Caco-2 (cell line): ENCODE results near the gene FHAD1. TPM values are rescaled to one million over a fixed set of nuclear protein-coding genes. Genes with fewer than 3 reads are reported as not detected.

Experiments
- BruUV-seq: library from RNA; stranded (reverse); fragments of 400-500 nt; replicated peaks from 2 replicates; lab custom pipeline; 2021; lab: Mats Ljungman, UMichigan
- CTCF ChIA-PET: fragments of 300-600 bp; sonication (Branson Sonifier 250); formaldehyde crosslinking; loops from one replicate; lab custom pipeline; 2022; ENCODE audit warnings: antibody characterized with exemption; lab: Charles Lee
- POLR2A ChIA-PET: fragments of 300-600 bp; sonication (Branson Sonifier 250); formaldehyde crosslinking; loops from one replicate; lab custom pipeline; 2022; ENCODE audit warnings: antibody characterized with exemption; lab: Charles Lee
- DNase-seq, 2 experiments: peaks; one replicate each; pipeline versions ENCODE4 v3.0.0 to v3.0.0-alpha.2; 2020 to 2022
- H3K27me3 ChIP-seq: replicated peaks from 2 replicates; pipeline ENCODE4 v1.6.0; 2011; ENCODE audit warnings: low read length; ENCODE audit not compliant: control insufficient read depth, insufficient read depth
- H3K36me3 ChIP-seq: 2 replicates; pipeline ENCODE4 v1.5.1; 2011; ENCODE audit warnings: low read length; ENCODE audit not compliant: control insufficient read depth, insufficient read depth
- H3K4me1 ChIP-seq: fragments of 250-450 bp; sonication (Bioruptor Pico); 2 replicates; pipeline ENCODE4 v1.5.1; 2020; ENCODE audit warnings: mild to moderate bottlenecking
- H3K4me3 ChIP-seq: 2 replicates; pipeline ENCODE4 v1.5.1; 2011; ENCODE audit warnings: low read depth, mild to moderate bottlenecking, control low read depth, low read length
- H3K9me3 ChIP-seq: fragments of 250-450 bp; sonication (Bioruptor Pico); 2 replicates; pipeline ENCODE4 v1.5.1; 2020; ENCODE audit warnings: mild to moderate bottlenecking, moderate library complexity
- H3K27ac Mint-ChIP-seq: one replicate; pipeline ENCODE4 v1.8.0; 2022; ENCODE audit warnings: mixed read lengths; ENCODE audit not compliant: unreplicated experiment
- H3K27me3 Mint-ChIP-seq: one replicate; pipeline ENCODE4 v1.8.0; 2022; ENCODE audit warnings: mixed read lengths; ENCODE audit not compliant: insufficient read depth, unreplicated experiment
- H3K36me3 Mint-ChIP-seq: one replicate; pipeline ENCODE4 v1.8.0; 2022; ENCODE audit warnings: mild to moderate bottlenecking, mixed read lengths; ENCODE audit not compliant: insufficient read depth, unreplicated experiment
- H3K4me1 Mint-ChIP-seq: one replicate; pipeline ENCODE4 v1.8.0; 2022; ENCODE audit warnings: low read depth, mixed read lengths; ENCODE audit not compliant: unreplicated experiment
- H3K4me3 Mint-ChIP-seq: one replicate; pipeline ENCODE4 v1.8.0; 2022; ENCODE audit warnings: mild to moderate bottlenecking, moderate library complexity, mixed read lengths; ENCODE audit not compliant: unreplicated experiment
- H3K9me3 Mint-ChIP-seq: one replicate; pipeline ENCODE4 v1.8.0; 2022; ENCODE audit warnings: mixed read lengths; ENCODE audit not compliant: unreplicated experiment
- intact Hi-C: fragments of 100-400 bp; cut with micrococcal nuclease; formaldehyde crosslinking; loops from one replicate; pipeline ENCODE4 v1.10.0; 2022; ENCODE audit not compliant: unreplicated experiment
- total RNA-seq: library from RNA; stranded (reverse); gene quantifications from 2 replicates; pipeline ENCODE4 v1.2.3, GENCODE V29; 2022
- TF ChIP-seq, protein P1 (sequence below), 2 experiments: fragments of 200-600 bp in 1 of 2; IDR thresholded peaks; 1 replicate in 1 of 2; 2 replicates in 1 of 2; pipeline versions ENCODE4 v1.5.1 to v1.8.0; 2011 to 2022; ENCODE audit warnings: antibody characterized with exemption in 1 of 2, control low read depth in 1 of 2, inconsistent platforms in 1 of 2, low read depth in 1 of 2, low read length in 1 of 2, mild to moderate bottlenecking in 1 of 2, moderate library complexity in 1 of 2; ENCODE audit not compliant: insufficient read depth in 1 of 2, severe bottlenecking in 1 of 2, unreplicated experiment in 1 of 2

The FHAD1 gene
- total RNA-seq, 1 experiment from 2014 or later: 0.18 TPM

DNA sequence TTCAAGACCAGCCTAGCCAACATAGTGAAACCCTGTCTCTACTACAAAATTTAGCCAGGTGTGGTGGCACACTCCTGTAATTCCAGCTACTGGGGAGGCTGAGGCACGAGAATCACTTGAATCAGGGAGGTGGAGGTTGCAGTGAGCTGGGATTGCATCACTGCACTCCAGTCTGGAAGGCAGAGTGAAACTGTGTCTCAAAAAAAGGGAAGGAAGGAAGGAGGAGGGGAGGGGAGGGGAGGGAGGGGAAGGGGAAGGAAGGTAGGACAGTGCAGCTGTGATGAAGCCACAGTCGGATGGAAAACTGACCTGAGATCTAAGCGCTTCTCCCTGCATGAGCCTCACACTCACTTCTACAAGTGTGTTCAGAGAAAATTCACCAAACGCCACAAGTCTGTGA, 22.0 kb upstream of the FHAD1 start:
- BruUV-seq: no TSS peak
- DNase-seq: no peak
- no peaks in the 10 kb centered on the region for H3K4me1 Mint-ChIP-seq
- Histone ChIP-seq H3K4me1 (no peaks in the 10 kb centered on the region), H3K27me3 (no peaks in the 10 kb centered on the region), H3K36me3 (no peaks in the 10 kb centered on the region; the same call in 1 of the 2 replicates), H3K9me3 (no peaks in the 10 kb centered on the region), H3K4me3 (no peak overlapping the region)
- CTCF ChIA-PET: no interaction called here
- intact Hi-C loops: no loop called here
- peaks cover 14% of the 10 kb centered on the region for H3K36me3 Mint-ChIP-seq
- POLR2A ChIA-PET: no interaction called here
- H3K4me3 Mint-ChIP-seq: no peak overlapping the region
- no peaks in the 10 kb centered on the region for H3K27me3 Mint-ChIP-seq
- H3K9me3 Mint-ChIP-seq: no peaks in the 10 kb centered on the region
- TF ChIP-seq, protein P1, sequence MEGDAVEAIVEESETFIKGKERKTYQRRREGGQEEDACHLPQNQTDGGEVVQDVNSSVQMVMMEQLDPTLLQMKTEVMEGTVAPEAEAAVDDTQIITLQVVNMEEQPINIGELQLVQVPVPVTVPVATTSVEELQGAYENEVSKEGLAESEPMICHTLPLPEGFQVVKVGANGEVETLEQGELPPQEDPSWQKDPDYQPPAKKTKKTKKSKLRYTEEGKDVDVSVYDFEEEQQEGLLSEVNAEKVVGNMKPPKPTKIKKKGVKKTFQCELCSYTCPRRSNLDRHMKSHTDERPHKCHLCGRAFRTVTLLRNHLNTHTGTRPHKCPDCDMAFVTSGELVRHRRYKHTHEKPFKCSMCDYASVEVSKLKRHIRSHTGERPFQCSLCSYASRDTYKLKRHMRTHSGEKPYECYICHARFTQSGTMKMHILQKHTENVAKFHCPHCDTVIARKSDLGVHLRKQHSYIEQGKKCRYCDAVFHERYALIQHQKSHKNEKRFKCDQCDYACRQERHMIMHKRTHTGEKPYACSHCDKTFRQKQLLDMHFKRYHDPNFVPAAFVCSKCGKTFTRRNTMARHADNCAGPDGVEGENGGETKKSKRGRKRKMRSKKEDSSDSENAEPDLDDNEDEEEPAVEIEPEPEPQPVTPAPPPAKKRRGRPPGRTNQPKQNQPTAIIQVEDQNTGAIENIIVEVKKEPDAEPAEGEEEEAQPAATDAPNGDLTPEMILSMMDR (IDR thresholded peaks at IDR 0.05; ENCODE audit: insufficient read depth in 1 of 2, low read depth in 1 of 2, low read length in 1 of 2, severe bottlenecking in 1 of 2, unreplicated experiment in 1 of 2): no peak
- no peak overlapping the region for H3K27ac Mint-ChIP-seq

DNA sequence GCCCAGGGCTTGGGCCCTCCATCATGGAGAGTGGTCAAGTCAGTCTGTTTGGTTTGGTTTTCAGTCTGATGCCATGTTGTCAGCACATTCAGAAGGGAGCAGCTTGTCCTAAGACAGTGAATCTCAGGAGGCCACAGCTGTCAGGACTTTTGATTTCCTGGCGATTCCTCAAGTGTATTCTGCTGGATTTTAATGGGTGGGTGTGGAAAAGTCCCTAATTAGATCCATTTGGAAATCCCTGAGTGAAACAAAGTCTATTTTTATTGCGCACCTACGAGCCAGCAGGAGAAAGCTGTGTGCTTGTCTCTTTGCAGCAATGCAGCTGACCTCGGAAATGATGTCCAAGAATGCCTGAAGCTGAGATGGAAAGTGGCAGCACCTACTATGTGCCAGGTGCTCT, 21.6 kb upstream of the FHAD1 start:
- no peaks in the 10 kb centered on the region for H3K4me1 ChIP-seq
- H3K36me3 ChIP-seq: no peaks in the 10 kb centered on the region; the same call in 1 of the 2 replicates
- POLR2A ChIA-PET: no interaction called here
- Mint-ChIP-seq H3K9me3 (no peaks in the 10 kb centered on the region), H3K4me3 (no peak overlapping the region), H3K27ac (no peak overlapping the region), H3K36me3 (peaks cover 14% of the 10 kb centered on the region), H3K4me1 (no peaks in the 10 kb centered on the region), H3K27me3 (no peaks in the 10 kb centered on the region)
- intact Hi-C loops: no loop called here
- DNase-seq: no peak
- H3K4me3 ChIP-seq: no peak overlapping the region
- no TSS peak for BruUV-seq
- CTCF ChIA-PET: no interaction called here
- TF ChIP-seq, protein P1 (IDR thresholded peaks at IDR 0.05; ENCODE audit: insufficient read depth in 1 of 2, low read depth in 1 of 2, low read length in 1 of 2, severe bottlenecking in 1 of 2, unreplicated experiment in 1 of 2): no peak
- no peaks in the 10 kb centered on the region for H3K9me3 ChIP-seq
- no peaks in the 10 kb centered on the region for H3K27me3 ChIP-seq

DNA sequence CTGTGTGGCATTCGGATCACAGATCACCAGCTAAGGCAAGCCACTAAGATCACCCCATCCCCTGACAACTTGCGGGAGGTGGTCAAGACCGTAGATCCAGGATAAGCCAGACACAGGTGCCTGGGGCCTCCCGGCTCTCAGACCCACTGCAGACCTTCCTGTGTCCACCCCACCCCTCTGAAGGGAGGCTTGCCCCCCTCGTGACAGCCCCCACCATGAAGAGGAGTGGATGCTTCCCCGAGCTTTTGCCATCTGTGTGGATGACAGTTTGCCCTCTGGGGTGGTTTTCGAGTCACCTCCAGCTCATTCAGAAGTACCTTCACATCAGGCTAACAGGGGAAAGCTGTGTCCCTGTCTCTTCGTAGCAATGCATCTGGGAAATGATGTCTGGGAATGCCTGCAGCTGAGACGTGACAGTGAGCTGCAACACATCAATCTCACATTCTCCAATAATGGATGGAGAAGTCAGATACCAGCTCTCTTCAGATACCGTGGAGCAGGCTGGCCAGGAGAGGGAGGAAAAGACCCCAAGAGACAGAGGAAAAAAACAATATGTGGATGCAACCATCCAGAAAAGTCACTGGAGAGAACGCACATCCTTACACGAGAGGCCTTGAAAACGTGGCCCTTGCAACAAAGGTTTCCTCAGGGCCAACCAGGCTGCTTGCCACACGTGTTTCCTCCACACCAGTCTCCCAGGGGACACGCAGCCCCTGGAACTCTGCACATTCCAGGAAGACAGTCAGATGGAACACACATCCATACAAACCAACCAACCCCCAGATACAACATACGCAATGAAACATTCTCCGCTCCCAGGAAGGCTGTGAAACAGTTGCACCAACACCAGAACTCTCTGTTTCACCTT, 20.4 kb upstream of the FHAD1 start:
- Mint-ChIP-seq H3K36me3 (peaks cover 14% of the 10 kb centered on the region), H3K27me3 (no peaks in the 10 kb centered on the region), H3K4me1 (no peaks in the 10 kb centered on the region), H3K4me3 (no peak overlapping the region), H3K9me3 (no peaks in the 10 kb centered on the region), H3K27ac (no peak overlapping the region)
- H3K4me3 ChIP-seq: no peak overlapping the region
- no peaks in the 10 kb centered on the region for H3K4me1 ChIP-seq
- no TSS peak for BruUV-seq
- no peak for DNase-seq
- H3K9me3 ChIP-seq: no peaks in the 10 kb centered on the region
- intact Hi-C loops: no loop called here
- no peaks in the 10 kb centered on the region for H3K27me3 ChIP-seq
- no peaks in the 10 kb centered on the region for H3K36me3 ChIP-seq
- TF ChIP-seq, protein P1 (IDR thresholded peaks at IDR 0.05; ENCODE audit: insufficient read depth in 1 of 2, low read depth in 1 of 2, low read length in 1 of 2, severe bottlenecking in 1 of 2, unreplicated experiment in 1 of 2): no peak
- CTCF ChIA-PET: interaction anchor here (0.7 kb wide), 1 partner anchor 9 kb away, joined by 3 read pairs; no protein-coding TSS in a partner anchor
- POLR2A ChIA-PET: no interaction called here
